Activated CD4-positive, alpha-beta T cell treated with anti-CD3 and anti-CD28 coated beads, Interleukin-2, amount 50 U/mL, for 48 hours (primary cell): Measurements from ENCODE around the gene TCF23.
"Not testable (repeated sequence)": the region's sequence is repeated elsewhere in the genome, so short reads cannot be mapped to it uniquely, and the experiment has no call there.

Experiments used
- DNase-seq, 2 experiments: peaks; one replicate each; pipeline ENCODE4 v3.0.0-alpha.2; 2020

Gene TCF23

GRCh38 chr2:27155069-27155520 is 6.3 kb downstream of the TCF23 start:
- DNase-seq, result no peak

GRCh38 chr2:27158468-27158867 is 9.7 kb downstream of the TCF23 start:
- no peak for DNase-seq

- DNase-seq, result no peak
Measured at GRCh38 chr2:27159271-27159670, 10.5 kb downstream of the TCF23 start.

- no peak for DNase-seq
Measured at GRCh38 chr2:27160191-27160590, 11.4 kb downstream of the TCF23 start.

- DNase-seq, result no peak
Measured at GRCh38 chr2:27162151-27163121, 13.6 kb downstream of the TCF23 start.

- no peak for DNase-seq
Measured at GRCh38 chr2:27164960-27165763, 16.4 kb downstream of the TCF23 start.

- DNase-seq, result no peak
Measured at GRCh38 chr2:27170581-27171337, 22.0 kb downstream of the TCF23 start.

GRCh38 chr2:27171351-27171848 is 22.6 kb downstream of the TCF23 start:
- DNase-seq, result no peak

GRCh38 chr2:27174638-27175037 is 25.8 kb downstream of the TCF23 start:
- no peak for DNase-seq

GRCh38 chr2:27175330-27175729 is 26.5 kb downstream of the TCF23 start:
- DNase-seq, result no peak

- DNase-seq, result not testable (repeated sequence)
Measured at GRCh38 chr2:27175781-27176180, 27.0 kb downstream of the TCF23 start.

- no peak for DNase-seq
Measured at GRCh38 chr2:27177441-27178351, 28.9 kb downstream of the TCF23 start.

- DNase-seq, result no peak
Measured at GRCh38 chr2:27178469-27178868, 29.7 kb downstream of the TCF23 start.

- DNase-seq, result no peak
Measured at GRCh38 chr2:27179344-27180000, 30.7 kb downstream of the TCF23 start.

GRCh38 chr2:27182346-27182745 is 33.5 kb downstream of the TCF23 start:
- DNase-seq, result no peak

- no peak for DNase-seq
Measured at GRCh38 chr2:27184115-27184514, 35.3 kb downstream of the TCF23 start.

- DNase-seq, result no peak
Measured at GRCh38 chr2:27185331-27186026, 36.7 kb downstream of the TCF23 start.

GRCh38 chr2:27186613-27187345 is 38.0 kb downstream of the TCF23 start:
- DNase-seq, result no peak

- no peak for DNase-seq
Measured at GRCh38 chr2:27189989-27190388, 41.2 kb downstream of the TCF23 start.
